GM10847 (cell line): Measurements from ENCODE around the gene PP2D1.

ENCODE experiments used
- POLR2A ChIP-seq: IDR thresholded peaks from 2 replicates; pipeline ENCODE4 v1.6.1; 2011; ENCODE audit not compliant: insufficient read length; ENCODE audit errors: extremely low read depth

PP2D1 gene

GRCh38 chr3:19946832-19947548 lies 65.1 kb downstream of the PP2D1 start, which contains the start of gene RAB5A:
Gene RAB5A, plus strand, starts transcription at chr3:19947097. Its CDS starts 3,802 bp downstream, at chr3:19950899.
- TF ChIP-seq POLR2A: peak; percentile 40

DNA sequence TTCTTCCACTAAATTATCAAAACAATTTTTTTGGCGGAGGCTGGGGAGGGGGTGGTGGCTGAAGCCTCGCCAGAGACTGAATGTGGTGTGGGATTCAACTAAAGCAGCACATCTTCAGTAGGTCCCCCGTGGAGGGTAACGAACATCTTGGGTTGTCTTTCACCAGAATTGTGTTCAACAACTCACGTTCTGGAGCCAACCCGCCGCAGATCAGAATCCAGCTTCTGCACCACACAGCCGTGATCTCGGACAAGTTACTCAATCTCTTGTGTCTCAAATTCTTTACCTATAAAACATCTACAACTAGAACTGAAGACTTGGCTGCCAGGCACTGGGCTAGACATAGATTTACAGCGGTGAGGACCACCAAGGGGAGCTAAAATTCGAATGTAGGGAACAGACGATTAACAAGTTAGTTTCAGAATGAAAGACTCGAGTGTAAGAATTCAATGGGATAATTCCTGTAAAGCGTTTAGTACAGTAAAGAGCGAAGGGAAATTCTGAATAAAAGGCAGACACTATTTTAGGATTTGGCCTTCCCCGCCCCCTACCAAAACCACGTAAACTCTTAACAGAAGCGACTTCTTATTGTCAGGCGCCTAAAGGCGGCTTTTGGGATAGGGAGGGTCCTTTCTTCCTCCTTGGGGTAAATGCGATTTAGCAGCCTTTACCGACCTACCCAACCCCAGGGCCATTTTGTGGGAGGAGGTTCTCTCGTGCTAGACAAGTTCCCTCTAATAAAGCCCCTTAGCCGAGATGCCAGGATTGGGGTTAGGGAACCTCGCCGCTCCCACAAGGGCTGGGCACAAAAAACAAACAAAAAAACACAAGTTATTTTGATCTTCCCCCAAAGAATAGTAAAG lies 65.9 kb downstream of the PP2D1 start:
- no peak for TF ChIP-seq POLR2A

GRCh38 chr3:19945534-19945933 lies 66.5 kb downstream of the PP2D1 start:
- TF ChIP-seq POLR2A: no peak

GRCh38 chr3:19940643-19941042 lies 71.4 kb downstream of the PP2D1 start:
- TF ChIP-seq POLR2A: no peak

- TF ChIP-seq POLR2A: no peak
These were observed 73.8 kb downstream of the PP2D1 start for GRCh38 chr3:19938295-19938627.

GRCh38 chr3:19937459-19938294 lies 74.4 kb downstream of the PP2D1 start:
- TF ChIP-seq POLR2A: no peak
